GM13977 (cell line): ENCODE data around the gene TBC1D12.

Source experiments
- DNase-seq: peaks from one replicate; pipeline ENCODE4 v3.0.0; 2012; ENCODE audit warnings: low spot score
- in situ Hi-C: fragments of 300-500 bp; cut with MboI; formaldehyde crosslinking; loops from one replicate; pipeline ENCODE4 v1.12.0; 2022; ENCODE audit warnings: low sequenced_read_pairs, low pct_unique_long_range_greater_than_20kb, mixed read lengths, inconsistent platforms; ENCODE audit not compliant: unreplicated experiment
- TF ChIP-seq, protein P1 (sequence below): IDR thresholded peaks from 2 replicates; pipeline ENCODE4 v1.5.1; 2012; ENCODE audit warnings: mild to moderate bottlenecking, control low read depth; ENCODE audit not compliant: insufficient read depth; ENCODE audit errors: extremely low read depth, missing control alignments

TBC1D12 gene

DNA sequence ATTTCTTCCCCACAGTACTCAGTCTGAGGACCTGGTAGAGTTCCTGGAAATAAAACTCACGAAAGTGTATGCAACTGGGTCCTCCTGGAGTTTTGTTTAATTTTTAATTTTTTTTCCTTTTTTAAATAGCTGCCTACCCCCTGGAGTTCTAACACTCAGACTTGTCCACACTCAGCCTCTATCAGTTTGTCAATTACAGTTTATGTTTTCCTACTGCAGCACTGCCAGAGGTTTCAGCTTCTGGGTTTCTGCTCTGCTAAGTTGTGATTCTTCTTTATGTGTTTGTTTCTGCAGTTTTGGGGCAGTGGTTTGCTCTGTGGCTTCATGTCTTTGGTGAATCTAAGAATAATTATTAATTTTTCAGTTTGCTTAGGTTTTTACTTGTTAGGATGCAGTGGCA lies 59.2 kb downstream of the TBC1D12 start:
- no peak for DNase-seq
- TF ChIP-seq, protein P1, sequence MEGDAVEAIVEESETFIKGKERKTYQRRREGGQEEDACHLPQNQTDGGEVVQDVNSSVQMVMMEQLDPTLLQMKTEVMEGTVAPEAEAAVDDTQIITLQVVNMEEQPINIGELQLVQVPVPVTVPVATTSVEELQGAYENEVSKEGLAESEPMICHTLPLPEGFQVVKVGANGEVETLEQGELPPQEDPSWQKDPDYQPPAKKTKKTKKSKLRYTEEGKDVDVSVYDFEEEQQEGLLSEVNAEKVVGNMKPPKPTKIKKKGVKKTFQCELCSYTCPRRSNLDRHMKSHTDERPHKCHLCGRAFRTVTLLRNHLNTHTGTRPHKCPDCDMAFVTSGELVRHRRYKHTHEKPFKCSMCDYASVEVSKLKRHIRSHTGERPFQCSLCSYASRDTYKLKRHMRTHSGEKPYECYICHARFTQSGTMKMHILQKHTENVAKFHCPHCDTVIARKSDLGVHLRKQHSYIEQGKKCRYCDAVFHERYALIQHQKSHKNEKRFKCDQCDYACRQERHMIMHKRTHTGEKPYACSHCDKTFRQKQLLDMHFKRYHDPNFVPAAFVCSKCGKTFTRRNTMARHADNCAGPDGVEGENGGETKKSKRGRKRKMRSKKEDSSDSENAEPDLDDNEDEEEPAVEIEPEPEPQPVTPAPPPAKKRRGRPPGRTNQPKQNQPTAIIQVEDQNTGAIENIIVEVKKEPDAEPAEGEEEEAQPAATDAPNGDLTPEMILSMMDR: no peak
- in situ Hi-C loops: no loop called here

DNA sequence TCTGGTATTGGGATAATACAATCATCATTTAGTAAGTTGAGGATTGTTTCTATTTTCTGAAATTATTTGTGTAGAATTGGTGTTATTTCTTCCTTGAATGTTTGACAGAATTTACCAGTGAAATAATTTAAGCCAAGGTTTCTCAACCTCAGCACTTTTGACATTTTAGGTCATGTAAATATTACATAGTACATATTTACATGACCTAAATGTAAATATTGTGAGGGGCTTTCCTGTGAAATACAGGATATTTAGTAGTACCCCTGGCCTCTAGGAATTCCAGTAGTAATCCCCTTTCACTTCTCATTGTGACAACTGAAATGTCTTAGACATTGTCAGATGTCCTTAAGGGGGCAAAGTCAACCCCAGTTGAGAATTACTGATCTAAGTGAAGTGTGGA lies 59.8 kb downstream of the TBC1D12 start:
- no peak for DNase-seq
- in situ Hi-C loops: no loop called here
- TF ChIP-seq, protein P1: no peak

DNA sequence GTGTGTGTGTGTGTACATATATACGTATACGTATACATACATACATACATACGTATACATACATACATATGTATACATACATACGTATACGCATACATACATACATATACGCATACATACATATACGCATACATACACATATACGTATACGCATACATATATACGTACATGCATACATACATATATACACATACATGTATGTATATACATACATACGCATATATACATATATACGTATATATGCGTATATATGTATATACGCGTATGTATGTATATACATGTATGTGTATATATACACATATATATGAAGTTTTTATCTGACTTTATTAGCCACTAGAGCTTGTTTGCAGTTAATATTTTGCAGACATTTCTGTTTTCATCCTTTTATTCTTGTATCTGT lies 63.3 kb downstream of the TBC1D12 start:
- DNase-seq: no peak
- TF ChIP-seq, protein P1: no peak
- in situ Hi-C loops: no loop called here

DNA sequence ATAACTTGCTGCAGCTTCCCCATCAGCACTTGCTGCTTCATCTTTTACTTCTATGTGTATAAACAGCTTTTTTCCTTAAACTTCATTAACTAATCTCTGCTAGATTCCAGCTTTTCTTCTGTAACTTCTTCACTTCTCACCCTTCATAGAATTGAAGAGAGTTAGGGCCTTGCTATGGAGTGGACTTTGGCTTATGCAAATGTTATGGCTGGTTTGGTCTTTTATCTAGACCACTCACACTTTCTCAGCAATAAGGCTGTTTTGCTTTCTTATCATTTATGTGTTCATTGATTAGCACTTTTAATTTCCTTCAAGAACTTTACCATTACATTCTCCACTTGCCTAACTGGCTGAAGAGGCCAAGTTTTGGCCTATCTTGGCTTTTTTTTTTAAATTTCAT lies 79.1 kb downstream of the TBC1D12 start:
- in situ Hi-C loops: no loop called here
- TF ChIP-seq, protein P1: no peak
- DNase-seq: no peak

DNA sequence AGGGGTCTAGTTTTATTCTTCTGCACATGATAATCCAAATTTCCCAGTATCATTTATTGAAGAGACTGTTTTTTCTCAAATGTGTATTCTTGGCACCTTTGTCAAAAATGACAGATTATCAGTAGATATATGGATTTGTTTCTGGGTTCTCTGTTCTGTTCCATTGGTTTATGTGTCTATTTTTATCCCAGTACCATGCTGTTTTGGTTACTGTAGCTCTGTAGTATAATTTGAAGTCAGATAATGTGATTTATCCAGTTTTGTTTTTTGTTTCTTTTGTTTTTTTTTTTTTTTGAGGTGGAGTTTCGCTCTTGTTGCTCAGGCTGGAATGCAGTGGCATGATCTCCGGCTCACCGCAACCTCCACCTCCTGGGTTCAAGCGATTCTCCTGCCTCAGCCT lies 81.6 kb downstream of the TBC1D12 start:
- in situ Hi-C loops: no loop called here
- TF ChIP-seq, protein P1: no peak
- no peak for DNase-seq

DNA sequence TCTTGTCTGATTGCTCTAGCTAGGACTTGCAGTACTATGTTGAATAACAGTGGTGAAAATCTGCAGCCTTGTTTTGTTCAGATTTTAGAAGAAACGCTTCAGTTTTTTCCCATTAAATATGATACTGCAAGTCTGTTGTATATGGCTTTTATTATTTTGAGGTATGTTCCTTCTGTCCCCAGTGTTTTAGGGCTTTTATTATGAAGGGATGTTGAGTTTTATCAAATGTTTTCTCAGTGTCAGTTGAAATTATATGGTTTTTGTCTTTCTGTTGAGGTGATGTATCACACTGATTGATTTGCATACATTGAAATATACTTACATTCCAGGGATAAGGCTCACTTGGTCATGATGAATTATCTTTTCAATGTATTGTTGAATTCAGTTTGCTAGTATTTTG lies 82.8 kb downstream of the TBC1D12 start:
- in situ Hi-C loops: no loop called here
- DNase-seq: no peak
- TF ChIP-seq, protein P1: no peak

DNA sequence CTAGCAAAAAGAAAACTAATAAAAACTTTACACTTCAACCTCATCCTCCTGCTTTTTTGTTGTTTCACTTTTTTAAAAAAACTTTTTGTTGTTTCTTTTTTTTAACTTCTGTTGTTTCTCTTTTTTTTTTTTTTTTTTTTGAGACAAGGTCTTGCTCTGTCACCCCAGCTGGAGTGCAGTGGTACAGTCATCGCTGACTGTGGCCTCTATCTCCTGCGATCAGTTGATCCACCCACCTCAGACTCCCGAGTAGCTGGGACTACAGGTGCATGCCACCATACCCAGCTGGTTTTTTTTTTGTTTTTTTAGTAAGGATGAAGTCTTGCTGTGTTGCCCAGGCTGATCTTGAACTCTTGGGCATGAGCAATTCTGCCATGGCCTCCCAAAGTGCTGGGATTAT lies 85.2 kb downstream of the TBC1D12 start:
- TF ChIP-seq, protein P1: no peak
- in situ Hi-C loops: no loop called here
- no peak for DNase-seq
